HG03565 (cell line): ENCODE results near the gene CRK.
"Not testable (repeated sequence)": the region's sequence is repeated elsewhere in the genome, so short reads cannot be mapped to it uniquely, and the experiment has no call there.

ENCODE experiments used
- ATAC-seq: cut with Tn5 transposase; IDR thresholded peaks from one replicate; pipeline ENCODE4 v1.9.1; 2021; ENCODE audit warnings: mild to moderate bottlenecking, moderate library complexity; ENCODE audit not compliant: unreplicated experiment

CRK gene

GRCh38 chr17:1431631-1432104 is 24.4 kb downstream of the CRK start:
- ATAC-seq = no peak

GRCh38 chr17:1423456-1424135 is 32.4 kb downstream of the CRK start:
- no peak for ATAC-seq

- no peak for ATAC-seq
These were observed 33.1 kb downstream of the CRK start for GRCh38 chr17:1422885-1423284.

GRCh38 chr17:1421470-1421869 is 34.6 kb downstream of the CRK start:
- no peak for ATAC-seq

GRCh38 chr17:1420981-1421380 is 35.1 kb downstream of the CRK start:
- ATAC-seq = no peak

GRCh38 chr17:1420163-1420562 is 35.9 kb downstream of the CRK start:
- ATAC-seq = no peak

- ATAC-seq = not testable (repeated sequence)
These were observed 37.6 kb downstream of the CRK start for GRCh38 chr17:1418476-1418875.

- ATAC-seq = no peak
These were observed 39.6 kb downstream of the CRK start for GRCh38 chr17:1416414-1416813.

- ATAC-seq = no peak
These were observed 41.4 kb downstream of the CRK start for GRCh38 chr17:1414634-1415033.

GRCh38 chr17:1414001-1414574 is 41.9 kb downstream of the CRK start:
- ATAC-seq = no peak

GRCh38 chr17:1413281-1413791 is 42.7 kb downstream of the CRK start:
- ATAC-seq = no peak

- ATAC-seq = no peak
These were observed 43.6 kb downstream of the CRK start for GRCh38 chr17:1412185-1413110.

- ATAC-seq = no peak
These were observed 53.8 kb downstream of the CRK start for GRCh38 chr17:1402262-1402586.

- ATAC-seq = peak; percentile 84
These were observed 56.1 kb downstream of the CRK start, which contains the start of gene YWHAE for GRCh38 chr17:1399679-1400512. TSS of gene YWHAE (minus strand) at chr17:1400222. CDS start at chr17:1400110, 112 bp downstream.

GRCh38 chr17:1398931-1399678 is 56.9 kb downstream of the CRK start:
- no peak for ATAC-seq

GRCh38 chr17:1398028-1398427 is 58.0 kb downstream of the CRK start:
- no peak for ATAC-seq

- ATAC-seq = not testable (repeated sequence)
These were observed 60.0 kb downstream of the CRK start for GRCh38 chr17:1395876-1396665.

- ATAC-seq = no peak
These were observed 64.5 kb downstream of the CRK start for GRCh38 chr17:1391577-1391976.
